Tibial nerve (tissue), 3 donors: ENCODE results near the gene IER3IP1.

ENCODE experiments used
- POLR2A ChIP-seq, 2 donors: fragments of 450-650 bp; IDR thresholded peaks; one replicate each; pipeline ENCODE4 v1.6.1; 2017; ENCODE audit warnings: antibody characterized with exemption in 2 of 2, mild to moderate bottlenecking in 2 of 2, moderate library complexity in 2 of 2
- TF ChIP-seq, protein P1 (sequence below), 5 experiments: fragments of 200-600 bp in 3 of 5; fragments of 450-650 bp in 2 of 5; sonication (generic) in 3 of 5; IDR thresholded peaks; one replicate each; pipeline ENCODE4 v1.5.1; 2016 to 2019; ENCODE audit warnings: antibody characterized with exemption in 5 of 5, mild to moderate bottlenecking in 3 of 5, moderate library complexity in 2 of 5

GRCh38 chr18:47174545-47175116 is 1.5 kb downstream of the IER3IP1 start:
- TF ChIP-seq POLR2A (IDR thresholded peaks at IDR 0.05), result no peak
- TF ChIP-seq, protein P1, sequence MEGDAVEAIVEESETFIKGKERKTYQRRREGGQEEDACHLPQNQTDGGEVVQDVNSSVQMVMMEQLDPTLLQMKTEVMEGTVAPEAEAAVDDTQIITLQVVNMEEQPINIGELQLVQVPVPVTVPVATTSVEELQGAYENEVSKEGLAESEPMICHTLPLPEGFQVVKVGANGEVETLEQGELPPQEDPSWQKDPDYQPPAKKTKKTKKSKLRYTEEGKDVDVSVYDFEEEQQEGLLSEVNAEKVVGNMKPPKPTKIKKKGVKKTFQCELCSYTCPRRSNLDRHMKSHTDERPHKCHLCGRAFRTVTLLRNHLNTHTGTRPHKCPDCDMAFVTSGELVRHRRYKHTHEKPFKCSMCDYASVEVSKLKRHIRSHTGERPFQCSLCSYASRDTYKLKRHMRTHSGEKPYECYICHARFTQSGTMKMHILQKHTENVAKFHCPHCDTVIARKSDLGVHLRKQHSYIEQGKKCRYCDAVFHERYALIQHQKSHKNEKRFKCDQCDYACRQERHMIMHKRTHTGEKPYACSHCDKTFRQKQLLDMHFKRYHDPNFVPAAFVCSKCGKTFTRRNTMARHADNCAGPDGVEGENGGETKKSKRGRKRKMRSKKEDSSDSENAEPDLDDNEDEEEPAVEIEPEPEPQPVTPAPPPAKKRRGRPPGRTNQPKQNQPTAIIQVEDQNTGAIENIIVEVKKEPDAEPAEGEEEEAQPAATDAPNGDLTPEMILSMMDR (IDR thresholded peaks at IDR 0.05), result no peak
